GM10266 (cell line): Measurements from ENCODE around the gene HSPA12A.

Experiments
- DNase-seq: peaks from one replicate; pipeline ENCODE4 v3.0.0; 2012; ENCODE audit errors: extremely low spot score
- CTCF ChIP-seq: IDR thresholded peaks from 2 replicates; pipeline ENCODE4 v1.5.1; 2012; ENCODE audit warnings: mild to moderate bottlenecking, low read depth; ENCODE audit not compliant: control insufficient read depth, insufficient read depth; ENCODE audit errors: missing control alignments

HSPA12A gene

GRCh38 chr10:116741391-116742351 is 695 bp downstream of the HSPA12A start:
- no peak for DNase-seq
- TF ChIP-seq CTCF, result no peak

GRCh38 chr10:116740971-116741370 is 1.4 kb downstream of the HSPA12A start:
- DNase-seq, result no peak
- no peak for TF ChIP-seq CTCF

GRCh38 chr10:116738339-116738738 is 4.0 kb downstream of the HSPA12A start:
- DNase-seq, result no peak
- no peak for TF ChIP-seq CTCF

GRCh38 chr10:116737627-116738327 is 4.6 kb downstream of the HSPA12A start:
- DNase-seq, result no peak
- TF ChIP-seq CTCF, result no peak

GRCh38 chr10:116733566-116733965 is 8.8 kb downstream of the HSPA12A start:
- TF ChIP-seq CTCF, result no peak
- DNase-seq, result no peak

GRCh38 chr10:116732573-116732972 is 9.8 kb downstream of the HSPA12A start:
- DNase-seq, result no peak
- TF ChIP-seq CTCF, result no peak
